Stomach (tissue), 4 donors: ENCODE data around the gene EXOC4.

Experiments used
- CTCF ChIP-seq, 7 experiments: fragments of 450-650 bp in 4 of 7; fragments of 200-600 bp in 3 of 7; sonication (generic) in 3 of 7; IDR thresholded peaks; one replicate each; pipeline ENCODE4 v1.5.1; 2016 to 2019; ENCODE audit warnings: antibody characterized with exemption in 7 of 7, control low read depth in 2 of 7, mild to moderate bottlenecking in 1 of 7
- EP300 ChIP-seq: sonication (generic); formaldehyde crosslinking; IDR thresholded peaks from one replicate; pipeline ENCODE4 v1.6.1; 2017; ENCODE audit warnings: antibody characterized with exemption
- POLR2A ChIP-seq, 4 donors: fragments of 450-650 bp; IDR thresholded peaks; one replicate each; pipeline ENCODE4 v1.6.1; 2016; ENCODE audit warnings: antibody characterized with exemption in 4 of 4, control low read depth in 2 of 4, mild to moderate bottlenecking in 1 of 4, moderate library complexity in 1 of 4
- POLR2AphosphoS5 ChIP-seq, 3 donors: sonication (generic); formaldehyde crosslinking; IDR thresholded peaks; one replicate each; pipeline ENCODE4 v1.6.1; 2016; ENCODE audit warnings: antibody characterized with exemption in 3 of 3

DNA sequence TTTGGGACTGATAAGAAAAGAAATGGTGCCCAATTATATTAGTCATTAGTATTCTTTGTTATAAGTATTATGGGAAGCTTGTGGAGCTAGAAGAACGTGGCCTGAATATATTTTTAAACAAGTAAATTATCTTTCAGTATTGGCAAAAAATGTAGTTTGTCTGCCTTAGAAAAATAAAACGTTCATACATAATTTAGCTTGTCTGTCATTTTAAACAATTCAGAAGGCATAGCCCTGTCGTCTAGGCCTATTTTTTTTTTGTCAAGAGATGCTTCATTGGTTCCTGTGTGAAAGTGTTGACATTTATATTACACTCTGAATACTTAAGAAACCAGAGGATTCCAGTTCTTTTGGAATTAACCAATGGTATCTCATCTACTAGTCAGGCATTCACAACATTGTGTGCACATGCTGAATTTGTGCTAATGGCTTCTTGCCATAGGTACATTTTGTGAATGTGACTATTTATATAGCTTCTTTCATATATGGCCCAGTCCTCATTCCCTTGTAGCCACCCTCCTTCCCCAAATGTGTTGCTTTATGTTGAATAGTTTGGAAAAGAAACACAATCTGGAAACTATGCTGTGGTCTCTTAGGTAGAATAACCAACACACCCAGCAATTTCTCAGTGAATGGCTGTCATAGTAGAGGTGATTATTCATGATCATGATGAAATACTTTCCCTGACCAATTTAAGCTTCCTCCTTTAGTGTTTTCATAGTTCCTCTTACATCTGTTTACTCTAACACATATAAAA, 435.8 kb downstream of the EXOC4 start:
- no peak for TF ChIP-seq POLR2A (IDR thresholded peaks at IDR 0.05)
- no peak for TF ChIP-seq CTCF (IDR thresholded peaks at IDR 0.05)
- TF ChIP-seq POLR2AphosphoS5 (IDR thresholded peaks at IDR 0.05) = no peak
- no peak for TF ChIP-seq EP300
